Fibroblast of pulmonary artery (primary cell): ENCODE measurements around the gene PSAP.
"Not testable (repeated sequence)": the region's sequence is repeated elsewhere in the genome, so short reads cannot be mapped to it uniquely, and the experiment has no call there.

ENCODE experiments used
- DNase-seq: peaks from one replicate; pipeline ENCODE4 v3.0.0-alpha.2; 2010; ENCODE audit warnings: low read depth
- H3K4me3 ChIP-seq: replicated peaks from 2 replicates; pipeline ENCODE4 v1.5.1; 2011; ENCODE audit warnings: low read depth, mild to moderate bottlenecking, control low read depth, low read length, moderate library complexity
- CTCF ChIP-seq: IDR thresholded peaks from 2 replicates; pipeline ENCODE4 v1.5.1; 2011; ENCODE audit warnings: mild to moderate bottlenecking, control low read depth, low read length, inconsistent platforms; ENCODE audit errors: missing control alignments

The PSAP gene

GRCh38 chr10:71880425-71881306, 29.6 kb upstream of the PSAP start:
- no peak for DNase-seq
- no peak overlapping the region for H3K4me3 ChIP-seq
- no peak for TF ChIP-seq CTCF

GRCh38 chr10:71878327-71879034, 27.4 kb upstream of the PSAP start:
- no peak for TF ChIP-seq CTCF
- H3K4me3 ChIP-seq: no peak overlapping the region
- DNase-seq: no peak

GRCh38 chr10:71877821-71878220, 26.8 kb upstream of the PSAP start:
- DNase-seq: no peak
- TF ChIP-seq CTCF: no peak
- H3K4me3 ChIP-seq: no peak overlapping the region

- not testable (repeated sequence) for DNase-seq, H3K4me3 ChIP-seq
These were observed 23.8 kb upstream of the PSAP start for GRCh38 chr10:71874680-71875354.

- TF ChIP-seq CTCF: no peak
- no peak overlapping the region for H3K4me3 ChIP-seq
- no peak for DNase-seq
These were observed 22.6 kb upstream of the PSAP start for GRCh38 chr10:71873582-71874211.

- DNase-seq, H3K4me3 ChIP-seq: not testable (repeated sequence)
These were observed 18.6 kb upstream of the PSAP start for GRCh38 chr10:71869601-71870000.

- DNase-seq: peak; percentile 72
- TF ChIP-seq CTCF: no peak
- H3K4me3 ChIP-seq: no peak overlapping the region
These were observed 17.2 kb upstream of the PSAP start for GRCh38 chr10:71868192-71868697.
